ENCODE data around the gene GPATCH8.

DNA sequence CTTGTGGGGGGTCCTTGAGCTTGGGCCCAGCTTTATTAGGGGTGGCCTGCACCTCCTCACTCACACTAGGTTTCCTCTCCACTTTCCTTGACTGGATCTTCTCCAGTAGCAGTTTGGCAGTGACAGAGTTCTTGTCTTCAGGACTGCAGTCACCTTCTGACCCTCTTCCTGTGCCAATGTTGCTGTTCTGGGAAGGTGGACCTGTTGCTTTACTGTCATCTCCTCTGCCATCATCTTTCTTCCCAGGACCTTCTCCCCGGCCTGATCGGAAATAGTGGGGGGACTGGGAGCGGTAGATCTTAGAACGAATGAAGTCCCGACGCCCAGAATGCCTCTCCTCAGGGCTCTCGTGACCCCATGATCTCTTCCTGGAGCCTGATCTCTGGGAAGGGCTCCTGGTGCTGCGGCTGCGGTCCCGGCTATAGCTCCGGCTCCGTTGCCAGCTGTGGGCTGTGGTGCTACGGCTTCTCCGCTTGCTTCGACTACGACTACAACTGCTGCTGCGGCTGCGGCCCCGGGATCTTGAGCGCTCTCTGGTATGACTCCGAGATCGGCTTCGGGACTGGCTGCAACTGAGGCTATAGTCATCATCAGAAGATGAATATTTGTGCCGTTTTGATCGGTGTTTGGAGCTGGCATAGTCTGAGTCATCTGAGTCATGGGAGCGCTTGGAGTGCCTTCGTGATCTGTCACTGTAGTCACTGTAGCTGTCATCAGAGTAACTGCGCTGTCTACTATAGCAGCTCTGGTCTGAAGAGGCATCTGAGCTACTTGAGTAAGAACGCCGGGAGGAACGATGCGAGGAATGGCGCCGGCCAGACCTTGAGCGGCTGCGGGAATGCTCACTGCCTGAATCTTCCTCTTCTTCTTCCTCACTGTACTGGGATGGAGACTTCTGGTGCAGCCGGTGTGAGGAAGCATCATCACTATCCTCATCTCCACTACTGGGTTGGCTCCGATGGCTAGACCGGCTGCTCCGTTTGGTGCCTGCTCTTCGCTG lies 104.2 kb downstream of the GPATCH8 start:
- TF ChIP-seq, protein P1, sequence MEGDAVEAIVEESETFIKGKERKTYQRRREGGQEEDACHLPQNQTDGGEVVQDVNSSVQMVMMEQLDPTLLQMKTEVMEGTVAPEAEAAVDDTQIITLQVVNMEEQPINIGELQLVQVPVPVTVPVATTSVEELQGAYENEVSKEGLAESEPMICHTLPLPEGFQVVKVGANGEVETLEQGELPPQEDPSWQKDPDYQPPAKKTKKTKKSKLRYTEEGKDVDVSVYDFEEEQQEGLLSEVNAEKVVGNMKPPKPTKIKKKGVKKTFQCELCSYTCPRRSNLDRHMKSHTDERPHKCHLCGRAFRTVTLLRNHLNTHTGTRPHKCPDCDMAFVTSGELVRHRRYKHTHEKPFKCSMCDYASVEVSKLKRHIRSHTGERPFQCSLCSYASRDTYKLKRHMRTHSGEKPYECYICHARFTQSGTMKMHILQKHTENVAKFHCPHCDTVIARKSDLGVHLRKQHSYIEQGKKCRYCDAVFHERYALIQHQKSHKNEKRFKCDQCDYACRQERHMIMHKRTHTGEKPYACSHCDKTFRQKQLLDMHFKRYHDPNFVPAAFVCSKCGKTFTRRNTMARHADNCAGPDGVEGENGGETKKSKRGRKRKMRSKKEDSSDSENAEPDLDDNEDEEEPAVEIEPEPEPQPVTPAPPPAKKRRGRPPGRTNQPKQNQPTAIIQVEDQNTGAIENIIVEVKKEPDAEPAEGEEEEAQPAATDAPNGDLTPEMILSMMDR (IDR thresholded peaks at IDR 0.05): no peak
- no peak for TF ChIP-seq POLR2A (IDR thresholded peaks at IDR 0.05)
